HepG2 (cell line): ENCODE results near the gene UBTD1. TPM values are rescaled to one million over a fixed set of nuclear protein-coding genes. Genes with fewer than 3 reads are reported as not detected.

ENCODE experiments used
- ATAC-seq: fragments of 200-7000 bp; cut with Tn5 transposase; 3 replicates; pipeline ENCODE4 v1.9.1; 2020; ENCODE audit warnings: mild to moderate bottlenecking, moderate library complexity
- BruUV-seq: library from RNA; stranded (reverse); fragments of 400-500 nt; replicated peaks from 2 replicates; lab custom pipeline; 2021; lab: Mats Ljungman, UMichigan
- CTCF ChIA-PET: fragments of 300-600 bp; formaldehyde crosslinking; extraction: SDS; loops from one replicate; lab custom pipeline; 2021; ENCODE audit warnings: low total read pairs, inconsistent platforms, low intra/inter-chr PET ratio; lab: Yijun Ruan, JAX
- POLR2A ChIA-PET: fragments of 350-600 bp; sonication (Branson Sonifier 250); formaldehyde crosslinking; loops from one replicate; lab custom pipeline; 2020; ENCODE audit warnings: antibody characterized with exemption, inconsistent platforms; lab: Yijun Ruan, JAX
- DNase-seq: peaks from one replicate; pipeline ENCODE4 v3.0.0-alpha.2; 2015; ENCODE audit warnings: low spot score
- FAIRE-seq: peaks from 3 replicates; lab custom pipeline; 2011; peaks lifted over from hg19 to GRCh38; lab: Jason Lieb, UNC
- H2AFZ ChIP-seq: one replicate; pipeline ENCODE4 v1.6.1; 2011; ENCODE audit warnings: low read length, inconsistent platforms
- H3K27ac ChIP-seq: fragments of 300-600 bp; 3 replicates; pipeline ENCODE4 v1.8.0; 2011; ENCODE audit warnings: mixed run types, mild to moderate bottlenecking, mixed read lengths, low read length, inconsistent platforms; ENCODE audit not compliant: insufficient read depth; ENCODE audit errors: extremely low read length
- H3K27me3 ChIP-seq, 2 experiments: fragments of 200-600 bp in 1 of 2; 2 replicates in 1 of 2; 3 replicates in 1 of 2; pipeline versions ENCODE4 v1.6.0 to v1.8.0; 2011; ENCODE audit warnings: low read length in 2 of 2, mild to moderate bottlenecking in 2 of 2, moderate library complexity in 2 of 2, inconsistent platforms in 1 of 2; ENCODE audit not compliant: insufficient read depth in 2 of 2, control insufficient read depth in 1 of 2
- H3K36me3 ChIP-seq, 2 experiments: fragments of 200-600 bp in 1 of 2; replicated peaks in 1 of 2; 2 replicates in 1 of 2; 3 replicates in 1 of 2; pipeline versions ENCODE4 v1.5.1 to v1.8.0; 2011; ENCODE audit warnings: low read length in 2 of 2, inconsistent platforms in 1 of 2; ENCODE audit not compliant: insufficient read depth in 2 of 2, control insufficient read depth in 1 of 2
- H3K4me1 ChIP-seq: 2 replicates; pipeline ENCODE4 v1.5.1; 2012; ENCODE audit warnings: low read length, inconsistent platforms; ENCODE audit not compliant: insufficient read depth
- H3K4me2 ChIP-seq: 2 replicates; pipeline ENCODE4 v1.6.0; 2011; ENCODE audit warnings: low read depth, low read length, inconsistent platforms
- H3K4me3 ChIP-seq, 3 experiments: fragments of 200-600 bp in 1 of 3; sonication (generic), shearing (Covaris generic) in 1 of 3; replicated peaks in 1 of 3; 2 replicates each; pipeline ENCODE4 v1.5.1; 2011 to 2016; ENCODE audit warnings: low read length in 3 of 3, inconsistent platforms in 2 of 3, low read depth in 2 of 3, mild to moderate bottlenecking in 2 of 3, control low read depth in 1 of 3, mixed read lengths in 1 of 3; ENCODE audit not compliant: insufficient read depth in 1 of 3
- H3K79me2 ChIP-seq: one replicate; pipeline ENCODE4 v1.6.1; 2011; ENCODE audit warnings: low read length, inconsistent platforms; ENCODE audit not compliant: insufficient read depth
- H3K9ac ChIP-seq: 2 replicates; pipeline ENCODE4 v1.6.0; 2011; ENCODE audit warnings: mild to moderate bottlenecking, low read depth, low read length, inconsistent platforms; ENCODE audit not compliant: insufficient read depth
- H3K9me3 ChIP-seq: 2 replicates; pipeline ENCODE4 v1.5.1; 2012; ENCODE audit warnings: mild to moderate bottlenecking, low read length
- H4K20me1 ChIP-seq: 2 replicates; pipeline ENCODE4 v1.6.0; 2011; ENCODE audit warnings: inconsistent platforms, mild to moderate bottlenecking, low read length, moderate library complexity; ENCODE audit not compliant: insufficient read depth
- AHR ChIP-seq: IDR thresholded peaks from 2 replicates; pipeline ENCODE4 v1.6.1; 2018; ENCODE audit warnings: missing genetic modification reagents, missing compliant biosample characterization
- ARID2 ChIP-seq: sonication (generic); formaldehyde crosslinking; IDR thresholded peaks from 2 replicates; pipeline ENCODE4 v1.8.1; 2022; ENCODE audit warnings: mild to moderate bottlenecking, missing genetic modification reagents, borderline replicate concordance
- CCDC6 ChIP-seq: sonication (generic); formaldehyde crosslinking; IDR thresholded peaks from 2 replicates; pipeline ENCODE4 v1.8.1; 2022; ENCODE audit warnings: mild to moderate bottlenecking, missing genetic modification reagents, moderate library complexity
- FOXP1 ChIP-seq, 2 experiments: fragments of 450-650 bp in 1 of 2; IDR thresholded peaks; 2 replicates each; pipeline ENCODE4 v1.6.1; 2017 to 2018; ENCODE audit warnings: antibody characterized with exemption in 1 of 2
- GZF1 ChIP-seq: sonication (generic); formaldehyde crosslinking; IDR thresholded peaks from 2 replicates; pipeline ENCODE4 v1.5.1; 2020; ENCODE audit warnings: mild to moderate bottlenecking, missing genetic modification reagents
- HNRNPUL1 ChIP-seq: fragments of 200-400 bp; formaldehyde crosslinking; IDR thresholded peaks from 2 replicates; pipeline ENCODE4 v1.6.1; 2017; ENCODE audit warnings: low read depth, mild to moderate bottlenecking, low read length, moderate library complexity
- KMT2B ChIP-seq: IDR thresholded peaks from 2 replicates; pipeline ENCODE4 v1.6.1; 2016; ENCODE audit warnings: missing genetic modification reagents, missing compliant biosample characterization
- MTA1 ChIP-seq: sonication (generic); formaldehyde crosslinking; IDR thresholded peaks from 2 replicates; pipeline ENCODE4 v1.4.0; 2020; ENCODE audit warnings: missing genetic modification reagents, mild to moderate bottlenecking, borderline replicate concordance
- NFKBIZ ChIP-seq: IDR thresholded peaks from 2 replicates; pipeline ENCODE4 v1.6.1; 2018; ENCODE audit warnings: missing genetic modification reagents, missing compliant biosample characterization
- PAF1 ChIP-seq: IDR thresholded peaks from 2 replicates; pipeline ENCODE4 v1.6.1; 2016; ENCODE audit warnings: missing genetic modification reagents, missing compliant biosample characterization
- XRCC5 ChIP-seq: fragments of 200-400 bp; formaldehyde crosslinking; optimal IDR thresholded peaks from 2 replicates; pipeline ENCODE3; 2017; ENCODE audit warnings: mild to moderate bottlenecking, low read length
- ZNF644 ChIP-seq: IDR thresholded peaks from 2 replicates; pipeline ENCODE4 v1.6.1; 2016; ENCODE audit warnings: low read depth
- ZNF768 ChIP-seq: sonication (generic); formaldehyde crosslinking; IDR thresholded peaks from 2 replicates; pipeline ENCODE4 v1.4.0; 2020; ENCODE audit warnings: missing genetic modification reagents
- ZNF792 ChIP-seq: IDR thresholded peaks from 2 replicates; pipeline ENCODE4 v1.6.1; 2016
- WGBS: methylation state at CpG from one replicate; pipeline ENCODE4 v1.1.6; 2017; ENCODE audit warnings: low lambda C conversion rate; 5-methylcytosine and 5-hydroxymethylcytosine counted together
- in situ Hi-C: cut with HindIII; loops from 2 replicates; pipeline ENCODE4 v1.10.0; 2017; ENCODE audit warnings: low pct_unique_long_range_greater_than_20kb; ENCODE audit not compliant: extremely low pct_ligation_motif_present
- intact Hi-C: fragments of 100-400 bp; cut with micrococcal nuclease; formaldehyde crosslinking; loops from one replicate; pipeline ENCODE4 v1.10.0; 2022; ENCODE audit not compliant: unreplicated experiment
- polyA plus RNA-seq, 8 experiments: library from polyadenylated mRNA; depleted of rRNA in 3 of 8; stranded (reverse) in 7 of 8; unstranded in 1 of 8; fragments of >200 nt; fragmentation: Illumina TruSeq in 4 of 8; extraction: Trizol in 4 of 8; gene quantifications; 2 replicates each; pipeline versions ENCODE4 v1.2.1 to v1.2.3, GENCODE V29; 2011 to 2016; ENCODE audit warnings: low read depth in 4 of 8, missing spikeins in 1 of 8, mixed read lengths in 1 of 8; ENCODE audit not compliant: insufficient read depth in 1 of 8
- total RNA-seq, 5 experiments: library from RNA; depleted of rRNA; stranded (reverse); fragments of >200 nt; fragmentation: Illumina TruSeq; extraction: Trizol; gene quantifications; 2 replicates each; pipeline ENCODE4 v1.2.3, GENCODE V29; 2016; ENCODE audit warnings: low read depth in 1 of 5
- TF ChIP-seq, protein P1 (sequence below): sonication (generic); formaldehyde crosslinking; IDR thresholded peaks from 2 replicates; pipeline ENCODE4 v1.8.1; 2023; ENCODE audit warnings: missing genetic modification reagents, mild to moderate bottlenecking, borderline replicate concordance
- TF ChIP-seq, protein P2 (sequence below): sonication (generic); formaldehyde crosslinking; IDR thresholded peaks from 2 replicates; pipeline ENCODE4 v1.5.0; 2020; ENCODE audit warnings: mild to moderate bottlenecking, missing genetic modification reagents
- TF ChIP-seq, protein P3 (sequence below): sonication (generic); formaldehyde crosslinking; IDR thresholded peaks from 2 replicates; pipeline ENCODE4 v1.5.0; 2020; ENCODE audit warnings: missing genetic modification reagents, mild to moderate bottlenecking, borderline replicate concordance
- TF ChIP-seq, protein P4 (sequence below): IDR thresholded peaks from 2 replicates; pipeline ENCODE4 v1.6.1; 2016; ENCODE audit warnings: missing biosample characterization, missing genetic modification reagents, low read depth

UBTD1 gene
- total and polyA plus RNA-seq, 2 of the 13 experiments (the other 11 are each of a cell fraction or from before 2014, with no cell fraction given) = 7.9 to 10.0 TPM

DNA sequence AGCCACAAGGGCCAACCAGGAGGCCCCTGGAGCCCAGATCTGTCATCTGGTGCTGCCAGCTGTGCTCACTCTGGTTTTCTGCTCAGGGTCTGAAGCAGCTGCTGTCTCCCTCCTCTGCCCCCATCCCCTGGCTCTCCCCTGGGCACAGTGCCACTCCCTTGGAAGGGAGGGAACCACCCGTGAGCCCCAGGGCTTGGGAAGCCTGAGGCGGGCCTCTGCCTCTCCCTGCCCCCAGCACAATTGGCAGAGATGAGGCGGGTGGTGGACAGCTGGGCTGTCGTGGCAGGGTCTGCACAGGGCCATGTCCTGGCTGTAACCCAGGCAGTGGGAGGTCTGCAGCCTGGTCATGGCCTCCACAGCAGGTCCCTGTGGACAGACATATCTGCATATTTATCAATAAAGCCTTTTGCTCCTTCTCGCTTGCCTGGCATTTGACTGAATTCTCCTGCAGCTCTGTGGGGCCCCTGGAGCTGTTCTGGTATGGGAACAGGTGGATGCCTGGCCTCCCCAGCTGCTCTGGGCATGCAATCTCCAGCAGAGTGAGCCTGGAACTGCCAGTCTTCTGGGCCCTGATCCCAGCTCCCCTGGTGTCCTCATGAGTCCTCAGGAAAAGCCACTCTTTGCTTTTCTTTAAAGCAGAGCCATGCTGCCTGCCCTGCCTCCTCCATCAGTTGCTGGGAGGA lies 72.2 kb downstream of the UBTD1 start:
- DNase-seq (no peak), FAIRE-seq (no peak), ATAC-seq (no peak)
- Histone ChIP-seq H2AFZ (no peak overlapping the region), H3K9me3 (no peaks in the 10 kb centered on the region), H3K4me1 (peaks cover 15% of the 10 kb centered on the region), H3K27me3 (no peaks in the 10 kb centered on the region), H4K20me1 (no peaks in the 10 kb centered on the region), H3K79me2 (no peaks in the 10 kb centered on the region), H3K36me3 (peaks cover 3 to 8% of the 10 kb centered on the region in 2 experiments; a peak in 3 of 5 replicates), H3K27ac (no peak overlapping the region), H3K4me3 (no peak overlapping the region), H3K4me2 (no peak overlapping the region), H3K9ac (no peak overlapping the region)
- in situ Hi-C loops = loop anchor here (5.0 kb wide), 1 partner anchor 41 kb away; no protein-coding TSS in a partner anchor
- ChIA-PET CTCF (interaction anchor here (2.7 kb wide), 1 partner anchor 42 kb away, joined by 46 read pairs; no protein-coding TSS in a partner anchor), POLR2A (interaction anchor here (1.9 kb wide), 1 partner anchor 14 kb away, joined by 8 read pairs; the partner anchor contains the start of gene HOGA1)
- intact Hi-C loops = no loop called here
- no TSS peak for BruUV-seq
- TF ChIP-seq MTA1 (CRISPR knock-in tag) (no peak), PAF1 (CRISPR knock-in tag) (no peak), XRCC5 (no peak), HNRNPUL1 (no peak), AHR (CRISPR knock-in tag) (no peak), KMT2B (CRISPR knock-in tag) (no peak), ARID2 (no peak), NFKBIZ (CRISPR knock-in tag) (no peak), GZF1 (CRISPR knock-in tag) (no peak), ZNF768 (CRISPR knock-in tag) (no peak), FOXP1 (IDR thresholded peaks at IDR 0.05) (no peak), FOXP1 (CRISPR knock-in tag; IDR thresholded peaks at IDR 0.05) (no peak), ZNF792 (CRISPR knock-in tag) (no peak), CCDC6 (no peak), ZNF644 (no peak)
- TF ChIP-seq, protein P1, sequence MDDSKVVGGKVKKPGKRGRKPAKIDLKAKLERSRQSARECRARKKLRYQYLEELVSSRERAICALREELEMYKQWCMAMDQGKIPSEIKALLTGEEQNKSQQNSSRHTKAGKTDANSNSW (CRISPR knock-in tag) = no peak
- TF ChIP-seq, protein P2, sequence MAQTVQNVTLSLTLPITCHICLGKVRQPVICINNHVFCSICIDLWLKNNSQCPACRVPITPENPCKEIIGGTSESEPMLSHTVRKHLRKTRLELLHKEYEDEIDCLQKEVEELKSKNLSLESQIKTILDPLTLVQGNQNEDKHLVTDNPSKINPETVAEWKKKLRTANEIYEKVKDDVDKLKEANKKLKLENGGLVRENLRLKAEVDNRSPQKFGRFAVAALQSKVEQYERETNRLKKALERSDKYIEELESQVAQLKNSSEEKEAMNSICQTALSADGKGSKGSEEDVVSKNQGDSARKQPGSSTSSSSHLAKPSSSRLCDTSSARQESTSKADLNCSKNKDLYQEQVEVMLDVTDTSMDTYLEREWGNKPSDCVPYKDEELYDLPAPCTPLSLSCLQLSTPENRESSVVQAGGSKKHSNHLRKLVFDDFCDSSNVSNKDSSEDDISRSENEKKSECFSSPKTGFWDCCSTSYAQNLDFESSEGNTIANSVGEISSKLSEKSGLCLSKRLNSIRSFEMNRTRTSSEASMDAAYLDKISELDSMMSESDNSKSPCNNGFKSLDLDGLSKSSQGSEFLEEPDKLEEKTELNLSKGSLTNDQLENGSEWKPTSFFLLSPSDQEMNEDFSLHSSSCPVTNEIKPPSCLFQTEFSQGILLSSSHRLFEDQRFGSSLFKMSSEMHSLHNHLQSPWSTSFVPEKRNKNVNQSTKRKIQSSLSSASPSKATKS (CRISPR knock-in tag) = no peak
- TF ChIP-seq, protein P3, sequence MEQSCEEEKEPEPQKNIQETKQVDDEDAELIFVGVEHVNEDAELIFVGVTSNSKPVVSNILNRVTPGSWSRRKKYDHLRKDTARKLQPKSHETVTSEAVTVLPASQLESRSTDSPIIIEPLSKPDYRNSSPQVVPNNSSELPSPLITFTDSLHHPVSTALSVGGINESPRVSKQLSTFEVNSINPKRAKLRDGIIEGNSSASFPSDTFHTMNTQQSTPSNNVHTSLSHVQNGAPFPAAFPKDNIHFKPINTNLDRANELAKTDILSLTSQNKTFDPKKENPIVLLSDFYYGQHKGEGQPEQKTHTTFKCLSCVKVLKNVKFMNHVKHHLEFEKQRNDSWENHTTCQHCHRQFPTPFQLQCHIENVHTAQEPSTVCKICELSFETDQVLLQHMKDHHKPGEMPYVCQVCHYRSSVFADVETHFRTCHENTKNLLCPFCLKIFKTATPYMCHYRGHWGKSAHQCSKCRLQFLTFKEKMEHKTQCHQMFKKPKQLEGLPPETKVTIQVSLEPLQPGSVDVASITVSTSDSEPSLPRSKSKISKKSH (CRISPR knock-in tag) = no peak
- TF ChIP-seq, protein P4, sequence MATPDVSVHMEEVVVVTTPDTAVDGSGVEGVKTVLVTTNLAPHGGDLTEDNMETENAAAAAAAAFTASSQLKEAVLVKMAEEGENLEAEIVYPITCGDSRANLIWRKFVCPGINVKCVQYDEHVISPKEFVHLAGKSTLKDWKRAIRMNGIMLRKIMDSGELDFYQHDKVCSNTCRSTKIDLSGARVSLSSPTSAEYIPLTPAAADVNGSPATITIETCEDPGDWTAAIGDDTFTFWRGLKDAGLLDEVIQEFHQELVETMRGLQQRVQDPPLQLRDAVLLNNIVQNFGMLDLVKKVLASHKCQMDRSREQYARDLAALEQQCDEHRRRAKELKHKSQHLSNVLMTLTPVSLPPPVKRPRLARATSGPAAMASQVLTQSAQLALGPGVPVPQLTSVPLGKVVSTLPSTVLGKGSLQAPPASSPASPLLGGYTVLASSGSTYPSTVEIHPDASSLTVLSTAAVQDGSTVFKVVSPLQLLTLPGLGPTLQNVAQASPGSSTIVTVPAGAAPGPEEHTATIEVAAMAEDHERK (CRISPR knock-in tag) = no peak
- WGBS = no CpG with 5 or more reads among the region's 5 CpGs
